ENCODE data around the gene CNOT8. TPM values are rescaled to one million over a fixed set of nuclear protein-coding genes. Genes with fewer than 3 reads are reported as not detected.

CNOT8 gene
- total RNA-seq, 1 experiment from 2014 or later, result 45.0 TPM

- H3K4me3 ChIP-seq (replicated peaks in 1 of 2; ENCODE audit: low read depth in 1 of 2, low read length in 2 of 2), result no peak overlapping the region
- H3K4me2 ChIP-seq (ENCODE audit: low read length), result no peak overlapping the region
- peaks cover 9 to 16% of the 10 kb centered on the region in 2 experiments for H3K4me1 ChIP-seq (ENCODE audit: control insufficient read depth in 1 of 2, insufficient read depth in 2 of 2, low read length in 2 of 2)
- ATAC-seq, result no peak
- H3K79me2 ChIP-seq (ENCODE audit: insufficient read depth, low read length), result peaks cover 56% of the 10 kb centered on the region
- no peaks in the 10 kb centered on the region for H3K27me3 ChIP-seq (ENCODE audit: insufficient read depth, low read length)
- intact Hi-C loops (cut with micrococcal nuclease), result no loop called here
- ChIA-PET CTCF (no interaction called here), POLR2A (no interaction called here), RAD21 (ENCODE audit: low non-redundant PET in 1 of 2, low total read pairs in 2 of 2, uncharacterized antibody in 2 of 2, unreplicated experiment in 2 of 2) (no interaction called here)
- no peaks in the 10 kb centered on the region for H4K20me1 ChIP-seq (ENCODE audit: insufficient read depth)
- no peak overlapping the region for H3K9ac ChIP-seq (ENCODE audit: low read length)
- TF ChIP-seq POLR2AphosphoS5 (IDR thresholded peaks at IDR 0.05; ENCODE audit: low read depth, low read length) (no peak), ZFX (IDR thresholded peaks at IDR 0.05) (no peak), YY1 (IDR thresholded peaks at IDR 0.05; ENCODE audit: extremely low read depth, insufficient replicate concordance, low read depth, low read length) (no peak), CEBPB (IDR thresholded peaks at IDR 0.05; ENCODE audit: low read depth) (no peak), REST (IDR thresholded peaks at IDR 0.05; ENCODE audit: low read depth) (no peak), SRF (IDR thresholded peaks at IDR 0.05; ENCODE audit: low read depth) (no peak), SP1 (IDR thresholded peaks at IDR 0.05; ENCODE audit: low read depth) (no peak), MAX (IDR thresholded peaks at IDR 0.05) (no peak), ZNF274 (IDR thresholded peaks at IDR 0.05; ENCODE audit: low read depth, low read length) (no peak), ELF1 (IDR thresholded peaks at IDR 0.05; ENCODE audit: borderline replicate concordance, low read depth) (no peak), POLR2A (IDR thresholded peaks at IDR 0.05; ENCODE audit: borderline replicate concordance, extremely low read depth, insufficient read depth, insufficient read length) (no peak), SIN3A (IDR thresholded peaks at IDR 0.05; ENCODE audit: low read depth) (no peak), FOSL1 (IDR thresholded peaks at IDR 0.05; ENCODE audit: low read depth) (no peak), EGR1 (IDR thresholded peaks at IDR 0.05; ENCODE audit: low read depth) (no peak), EZH2 (IDR thresholded peaks at IDR 0.05) (no peak)
- DNase-seq (ENCODE audit: low read depth, low spot score), result no peak
- no peak overlapping the region for H2AFZ ChIP-seq (ENCODE audit: low read depth, low read length, poor library complexity, severe bottlenecking)
- no peak overlapping the region for H3K27ac ChIP-seq (ENCODE audit: low read depth, low read length)
- BruUV-seq (replicated peaks), result no TSS peak
- no peaks in the 10 kb centered on the region for H3K9me3 ChIP-seq (ENCODE audit: control insufficient read depth in 1 of 2, insufficient read depth in 1 of 2, low read depth in 1 of 2, low read length in 2 of 2)
- no peaks in the 10 kb centered on the region for H3K9me2 ChIP-seq (ENCODE audit: insufficient read depth)
- H3K36me3 ChIP-seq (ENCODE audit: control insufficient read depth in 1 of 2, insufficient read depth in 2 of 2, low read length in 2 of 2), result peaks cover 0 to 11% of the 10 kb centered on the region in 2 experiments; a peak in 1 of 4 replicates
Measured at GRCh38 chr5:154861946-154862345, 3.5 kb downstream of the CNOT8 start.
